IPS-11a (cell line): Measurements from ENCODE around the gene SORBS2.

Experiments
- H3K4me3 ChIP-seq: one replicate; pipeline ENCODE4 v1.5.1; 2013; ENCODE audit warnings: low read depth, low read length, control low read depth

The SORBS2 gene

DNA sequence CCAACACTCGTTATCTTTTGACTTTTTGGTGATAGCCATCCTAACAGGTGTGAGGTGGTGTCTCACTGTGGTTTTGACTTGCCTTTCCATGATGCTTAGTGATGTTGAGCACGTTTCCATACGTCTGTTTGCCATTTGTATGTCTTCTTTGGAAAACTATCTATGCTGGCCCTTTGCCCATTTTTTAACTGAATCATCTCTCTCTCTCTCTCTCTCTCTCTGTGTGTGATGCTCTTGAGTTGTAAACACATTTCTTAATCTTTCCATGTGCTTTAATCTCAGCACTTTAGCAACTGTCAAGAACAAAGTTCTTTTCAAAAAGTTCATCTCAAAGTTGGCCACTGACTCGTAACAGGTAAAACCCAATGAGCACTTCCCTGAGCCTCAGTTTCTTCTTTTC is 10.5 kb downstream of the SORBS2 start:
- H3K4me3 ChIP-seq: no peak overlapping the region

DNA sequence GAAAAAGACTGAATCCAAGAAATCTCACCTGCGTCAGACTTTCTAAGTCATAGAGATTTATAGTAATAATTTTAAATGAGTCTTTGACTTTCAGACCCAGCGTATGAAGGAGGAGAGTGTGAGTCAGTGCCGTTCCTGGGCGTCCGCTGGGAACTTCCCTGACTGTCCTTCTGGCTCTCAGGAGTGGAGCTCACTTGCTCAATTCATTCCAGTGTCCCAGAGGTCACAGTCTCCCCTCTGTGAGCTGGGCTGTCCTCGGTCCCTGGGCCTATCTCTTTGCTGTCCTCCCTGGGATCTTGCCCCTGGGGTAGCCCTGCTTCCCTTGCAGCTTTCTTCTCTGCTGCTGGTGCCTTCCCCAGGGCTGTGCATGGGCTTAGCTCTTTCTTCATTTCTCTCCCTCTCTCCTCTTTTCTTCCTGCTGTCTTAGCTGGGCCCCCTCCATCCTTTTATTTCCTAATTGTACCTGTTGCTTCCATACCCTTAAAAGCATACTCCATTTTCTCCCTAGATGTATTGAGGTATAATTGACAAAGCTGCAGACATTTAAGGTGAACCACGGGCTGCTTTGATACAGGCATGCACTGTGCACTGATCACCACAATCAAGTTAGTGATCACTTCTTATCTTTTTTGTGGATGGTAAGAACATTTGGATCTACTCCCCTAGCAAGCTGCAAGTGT is 11.6 kb downstream of the SORBS2 start:
- H3K4me3 ChIP-seq: no peak overlapping the region

DNA sequence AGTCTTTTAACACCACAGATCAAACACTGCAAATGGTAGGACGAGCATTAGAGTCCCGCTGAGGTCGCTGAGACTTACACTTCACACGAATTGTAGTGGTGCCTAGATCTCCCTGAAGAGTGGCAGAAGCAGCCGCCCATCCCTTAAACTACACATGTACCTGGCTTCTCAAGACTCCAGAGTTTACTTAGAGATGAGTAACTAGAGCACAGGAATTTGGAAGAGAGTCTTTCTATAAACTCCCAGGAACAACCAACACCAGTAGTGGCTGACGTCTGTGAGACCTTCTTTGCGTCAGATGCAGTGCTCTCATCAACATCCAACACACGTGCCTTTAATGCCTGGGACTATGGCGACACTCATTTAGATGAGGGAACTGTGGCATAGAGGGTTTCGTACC is 12.6 kb downstream of the SORBS2 start:
- no peak overlapping the region for H3K4me3 ChIP-seq

DNA sequence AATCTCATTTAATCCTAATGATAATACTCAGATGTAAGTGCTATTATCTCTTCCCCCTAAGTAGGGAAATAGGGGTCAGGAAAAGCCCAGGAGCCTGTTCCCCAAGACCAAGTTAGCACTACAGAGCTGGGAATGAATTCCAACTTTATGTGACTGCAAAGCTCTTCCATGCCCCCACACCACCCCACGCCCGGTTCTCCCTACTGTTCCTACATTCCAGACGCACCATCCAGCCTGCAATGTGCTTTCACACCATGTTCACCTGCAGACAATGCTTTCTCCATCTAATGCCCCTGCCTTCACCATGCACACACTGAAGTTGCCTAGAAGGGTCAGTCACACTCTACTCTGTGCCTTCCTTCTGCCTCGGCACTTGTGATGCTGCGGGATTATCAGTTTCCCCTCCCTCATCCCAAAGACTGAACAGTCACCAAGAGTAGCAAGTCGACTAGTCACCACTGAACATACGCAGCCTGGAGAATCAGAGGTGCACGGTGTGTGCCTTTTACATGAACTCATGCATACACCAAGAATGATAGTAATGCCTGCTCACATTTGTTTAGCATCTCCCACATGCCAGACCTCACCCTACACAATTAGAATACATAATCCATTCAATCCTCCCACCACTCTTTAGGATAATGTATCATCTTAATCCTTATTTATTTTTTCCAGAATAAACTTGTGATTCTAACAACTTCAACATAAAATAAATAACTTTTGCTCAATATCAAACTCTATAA is 14.2 kb downstream of the SORBS2 start:
- no peak overlapping the region for H3K4me3 ChIP-seq

DNA sequence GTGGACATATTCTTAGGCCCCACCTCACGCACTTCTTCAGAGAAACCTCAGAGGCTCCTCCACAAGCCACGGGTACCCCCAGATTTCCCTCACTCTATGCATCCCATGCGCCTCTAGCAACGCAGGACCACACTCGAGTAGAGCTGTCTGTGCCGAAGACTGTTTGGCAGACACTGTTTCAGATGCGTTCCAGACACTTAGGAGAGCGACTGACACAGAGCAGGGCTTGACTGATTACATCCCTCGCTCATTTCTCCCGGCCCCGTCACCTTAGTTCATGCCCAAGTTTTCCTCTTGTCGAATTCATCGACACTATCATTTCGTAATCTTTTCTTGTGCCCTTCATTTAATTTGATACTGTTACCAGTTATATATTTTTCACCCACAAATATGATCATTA is 15.0 kb downstream of the SORBS2 start:
- no peak overlapping the region for H3K4me3 ChIP-seq

DNA sequence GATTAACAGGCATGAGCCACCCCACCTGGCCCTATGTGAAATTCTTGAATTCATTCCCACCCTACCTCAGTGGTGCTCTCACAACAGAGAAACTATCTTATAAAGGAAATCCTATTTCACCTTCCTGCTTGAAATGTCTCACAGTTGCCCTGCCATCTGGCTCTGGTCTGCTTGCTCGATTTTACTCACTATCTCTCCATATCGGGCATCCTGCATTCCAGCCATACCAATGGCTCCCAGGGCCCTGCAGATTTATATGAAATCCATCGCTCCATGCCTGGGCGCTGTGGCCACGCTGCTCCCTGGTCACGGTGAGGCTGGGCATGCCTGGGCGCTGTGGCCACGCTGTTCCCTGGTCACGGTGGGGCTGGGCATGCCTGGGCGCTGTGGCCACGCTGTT is 15.8 kb downstream of the SORBS2 start:
- no peak overlapping the region for H3K4me3 ChIP-seq

DNA sequence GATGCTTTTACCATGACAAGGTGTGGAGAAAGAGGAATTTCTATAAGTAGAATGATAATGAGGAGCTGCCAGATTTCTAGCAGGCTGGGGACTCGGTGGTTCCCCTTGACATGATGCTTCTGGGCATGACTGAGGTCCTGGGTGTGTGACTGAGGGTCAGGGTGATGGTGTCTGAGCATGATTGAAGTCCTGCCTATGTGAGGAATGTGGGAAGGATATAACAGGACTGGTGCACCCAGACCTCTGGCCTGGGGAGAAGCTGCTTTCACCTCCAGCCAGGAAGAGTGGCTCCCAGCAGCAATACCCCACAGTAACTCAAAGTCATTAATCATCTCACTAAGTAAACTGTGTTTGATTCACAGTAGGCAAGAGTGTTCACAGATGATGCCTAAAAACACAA is 17.4 kb downstream of the SORBS2 start:
- no peak overlapping the region for H3K4me3 ChIP-seq

DNA sequence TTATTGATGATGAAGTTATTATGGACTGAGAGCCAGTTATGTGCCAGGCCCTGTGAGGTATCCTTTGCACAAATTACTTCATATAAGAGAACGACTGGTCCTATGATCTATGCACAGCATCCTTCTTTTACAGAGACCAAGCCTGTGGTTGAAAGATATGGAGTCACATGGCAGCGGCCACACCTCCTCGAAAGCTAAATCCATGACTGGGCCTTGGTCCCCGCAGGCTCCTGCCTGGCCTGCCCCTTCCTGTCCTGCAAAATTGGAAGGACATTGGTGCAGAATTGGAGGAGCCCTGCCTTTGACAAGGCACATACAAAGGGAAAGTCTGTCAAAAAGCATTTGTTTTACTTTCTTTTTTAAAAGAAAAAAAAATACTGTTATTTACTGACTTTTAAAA is 18.3 kb downstream of the SORBS2 start:
- H3K4me3 ChIP-seq: no peak overlapping the region

DNA sequence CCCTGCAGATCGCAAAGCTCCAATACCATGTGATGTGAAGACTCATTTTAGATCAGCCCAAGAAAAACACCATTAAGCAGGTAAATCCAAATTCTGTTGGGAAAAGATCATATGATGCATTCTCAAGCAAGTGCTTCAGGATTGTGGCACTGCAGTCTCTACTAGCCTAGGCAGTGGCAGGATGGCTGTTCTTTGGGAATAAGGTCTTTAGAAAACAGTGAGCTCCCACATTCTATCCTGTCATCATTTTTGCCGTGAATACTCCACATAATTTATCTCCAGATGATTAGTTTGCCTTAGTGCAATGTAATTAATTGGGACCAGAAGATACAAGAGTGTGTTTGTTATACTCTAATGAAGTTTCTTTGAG is 18.9 kb downstream of the SORBS2 start:
- H3K4me3 ChIP-seq: no peak overlapping the region

DNA sequence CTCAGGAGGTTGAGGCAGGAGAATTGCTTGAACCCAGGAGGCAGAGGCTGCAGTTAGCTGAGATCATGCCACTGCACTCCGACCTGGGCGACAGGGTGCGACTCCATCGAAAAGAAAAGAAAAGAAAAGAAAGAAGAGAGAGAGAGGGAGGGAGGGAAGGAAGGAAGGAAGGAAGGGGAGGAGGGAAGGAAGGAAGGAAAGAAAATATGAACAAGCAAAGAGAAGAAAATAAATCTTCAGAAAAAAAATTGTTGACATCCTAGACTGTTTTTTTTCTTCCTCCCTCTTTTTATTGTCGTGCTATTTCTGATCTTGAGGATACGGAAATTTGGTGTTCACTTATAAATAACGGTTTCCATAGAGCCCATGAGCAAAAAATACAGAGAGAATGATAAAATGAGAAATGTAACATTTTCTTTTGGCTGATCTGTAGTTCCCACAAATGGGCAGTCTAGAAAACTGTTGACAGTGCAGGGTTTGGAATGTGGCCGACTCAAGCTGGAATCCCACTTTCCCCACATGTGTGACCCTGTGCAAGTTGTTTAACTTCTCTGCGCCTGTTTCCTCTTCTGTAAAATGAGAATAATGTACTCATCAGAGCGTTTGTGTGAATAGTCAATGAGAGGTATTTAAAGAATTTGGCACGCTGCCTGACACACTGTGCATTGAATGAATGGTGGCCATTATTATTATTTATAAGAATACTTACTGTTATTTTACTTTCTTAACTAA is 19.4 kb downstream of the SORBS2 start:
- H3K4me3 ChIP-seq: no peak overlapping the region

DNA sequence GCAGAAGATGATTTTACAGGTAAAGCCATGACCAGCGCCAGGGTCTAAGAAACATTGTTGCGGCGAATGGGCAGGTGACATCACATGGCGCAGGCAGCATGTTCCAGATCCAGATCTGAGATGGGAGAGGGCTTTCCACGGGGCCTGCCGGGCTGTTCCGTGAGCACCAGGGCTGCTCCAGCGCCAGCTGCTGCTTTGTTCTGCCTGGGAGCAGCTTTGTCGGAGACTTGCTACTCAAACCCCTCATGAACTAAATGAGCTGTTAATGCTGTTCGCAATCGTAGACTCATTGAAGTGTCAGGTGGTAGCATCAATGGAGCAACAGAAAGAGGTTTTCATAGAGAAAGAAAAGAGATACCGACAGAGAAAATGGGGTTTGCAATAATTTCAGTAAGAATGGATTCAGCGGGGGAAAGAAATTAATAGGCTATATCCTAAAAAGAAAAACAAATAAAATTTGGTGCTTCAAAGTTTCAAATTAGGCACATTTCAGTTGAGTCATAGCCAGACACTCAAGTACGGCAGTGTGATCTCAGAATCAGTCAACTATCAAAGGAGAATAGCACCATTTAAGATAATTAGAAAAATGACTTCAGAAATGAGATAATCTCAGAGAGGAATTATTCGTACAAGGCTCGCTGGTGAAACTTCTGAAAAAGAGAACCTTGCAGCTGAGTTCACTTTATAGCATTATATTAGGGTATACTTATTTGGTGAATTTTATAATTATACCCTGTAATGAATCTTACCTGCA is 23.9 kb downstream of the SORBS2 start:
- H3K4me3 ChIP-seq: no peak overlapping the region

DNA sequence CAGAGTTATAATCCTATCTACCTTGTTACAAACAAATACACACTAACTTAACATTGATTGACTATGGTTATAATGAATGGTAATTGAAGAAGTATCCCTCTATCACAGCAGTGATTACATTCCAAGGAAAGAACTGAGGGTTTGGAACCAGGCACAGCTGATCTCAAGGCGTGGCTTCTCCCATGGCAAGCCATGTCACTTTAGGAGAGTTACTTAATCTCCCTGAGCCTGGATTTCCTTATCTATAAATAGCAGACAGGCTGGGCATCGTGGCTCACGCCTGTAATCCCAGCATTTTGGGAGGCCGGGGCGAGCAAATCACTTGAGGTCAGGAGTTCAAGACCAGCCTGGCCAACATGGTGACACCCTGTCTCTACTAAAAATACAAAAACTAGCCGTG is 25.6 kb downstream of the SORBS2 start:
- H3K4me3 ChIP-seq: no peak overlapping the region

DNA sequence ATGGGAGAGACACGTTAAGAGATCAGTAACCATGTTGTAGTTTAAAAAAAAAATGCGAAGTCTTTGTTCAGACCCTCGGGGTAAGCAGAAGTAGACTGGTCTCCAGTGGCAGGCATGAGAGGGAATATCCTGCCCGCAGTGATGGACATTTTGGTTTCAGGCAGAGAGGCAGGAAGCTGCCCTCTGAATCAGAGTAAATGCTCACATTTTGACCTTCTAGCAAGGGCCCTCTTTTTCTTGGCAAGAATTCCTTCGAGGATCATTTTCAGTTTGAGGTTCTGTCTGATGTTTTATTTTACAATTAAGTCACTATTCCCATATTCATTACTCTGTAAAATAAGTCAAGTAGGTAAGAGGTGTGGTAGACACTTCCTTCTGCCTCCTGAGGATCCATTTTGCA is 28.4 kb downstream of the SORBS2 start:
- H3K4me3 ChIP-seq: no peak overlapping the region

DNA sequence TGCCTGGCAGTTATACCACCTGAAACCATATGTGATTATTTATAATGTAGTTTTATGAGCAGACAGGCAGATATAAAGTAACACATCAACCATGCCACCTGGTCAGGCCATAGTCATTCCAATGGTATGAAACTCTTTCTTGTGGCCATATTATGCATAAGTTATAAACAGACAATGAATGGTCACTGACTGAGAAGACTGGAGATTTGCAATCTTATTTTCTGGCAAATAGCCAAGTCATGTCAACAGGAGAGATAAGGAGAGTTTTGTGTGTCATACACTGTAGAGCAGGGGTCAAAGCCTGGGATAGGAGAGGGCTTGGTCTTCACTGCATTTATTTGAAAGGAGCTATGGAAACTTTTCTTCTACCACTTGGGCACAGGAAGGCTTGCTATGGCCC is 29.5 kb downstream of the SORBS2 start:
- H3K4me3 ChIP-seq: no peak overlapping the region

DNA sequence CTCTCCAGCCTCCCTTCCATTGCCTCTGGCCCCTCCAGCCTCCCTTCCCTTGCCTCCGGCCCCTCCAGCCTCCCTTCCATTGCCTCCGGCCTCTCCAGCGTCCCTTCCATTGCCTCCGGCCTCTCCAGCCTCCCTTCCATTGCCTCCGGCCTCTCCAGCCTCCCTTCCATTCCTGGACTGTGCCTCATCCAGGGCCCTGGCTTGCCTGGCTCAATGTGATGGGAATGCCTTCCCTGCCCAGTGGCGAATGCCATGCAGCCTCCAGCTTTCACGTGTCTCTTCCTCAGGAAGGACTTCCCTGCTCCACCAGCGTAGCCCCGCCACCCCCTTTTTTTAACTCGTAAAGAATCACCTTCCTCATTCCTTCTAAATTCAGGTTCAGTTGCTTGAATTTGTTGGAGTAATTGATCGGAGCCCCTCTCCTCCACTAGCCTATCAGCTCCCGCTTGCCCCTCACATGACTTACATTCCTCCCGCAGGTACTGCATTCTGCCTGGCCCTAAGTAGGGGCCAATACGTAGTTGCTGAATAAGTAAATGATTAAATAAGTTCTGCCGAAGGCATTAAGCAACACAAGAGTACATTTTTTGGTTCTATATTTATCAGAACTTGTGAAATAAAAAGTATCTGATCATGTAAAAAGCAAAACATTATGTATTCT is 30.3 kb downstream of the SORBS2 start:
- H3K4me3 ChIP-seq: no peak overlapping the region

DNA sequence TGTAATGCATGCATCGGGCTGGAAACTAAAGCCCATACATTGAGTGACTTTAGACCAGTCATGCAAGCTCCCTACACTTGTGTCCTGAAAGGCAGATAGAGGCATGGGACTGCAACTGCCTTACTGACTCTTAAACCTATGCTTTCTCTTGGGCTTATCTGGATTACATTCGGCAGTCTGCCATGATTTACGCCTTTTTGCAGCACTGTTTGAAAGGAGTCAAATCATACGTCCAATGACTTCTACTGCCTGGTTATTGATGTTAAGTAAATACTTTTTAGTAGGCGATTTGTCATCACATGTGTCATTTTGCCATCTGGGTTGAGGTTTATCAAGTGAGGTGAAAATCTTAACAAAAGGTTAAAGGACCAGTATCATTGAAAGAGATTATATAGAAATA is 31.5 kb downstream of the SORBS2 start:
- H3K4me3 ChIP-seq: no peak overlapping the region

DNA sequence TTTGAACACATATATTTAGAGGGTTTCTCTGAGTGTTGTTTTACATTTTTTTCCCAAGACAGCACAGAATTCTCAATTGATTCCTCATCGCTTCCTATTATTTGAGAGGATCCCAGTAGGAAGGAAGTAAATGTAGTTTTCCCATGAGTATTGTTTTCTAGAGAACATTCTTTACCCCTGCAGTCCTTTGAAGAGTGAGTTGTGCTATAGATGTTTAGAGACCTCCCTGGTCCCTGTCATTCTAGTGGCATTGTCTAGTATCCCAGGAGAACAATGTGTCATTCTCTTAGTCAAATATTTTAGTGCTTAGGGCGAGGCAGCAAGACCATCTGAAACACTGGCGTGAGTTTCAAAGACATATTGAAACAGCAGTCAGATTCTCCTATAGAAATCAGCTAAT is 32.5 kb downstream of the SORBS2 start:
- H3K4me3 ChIP-seq: no peak overlapping the region

DNA sequence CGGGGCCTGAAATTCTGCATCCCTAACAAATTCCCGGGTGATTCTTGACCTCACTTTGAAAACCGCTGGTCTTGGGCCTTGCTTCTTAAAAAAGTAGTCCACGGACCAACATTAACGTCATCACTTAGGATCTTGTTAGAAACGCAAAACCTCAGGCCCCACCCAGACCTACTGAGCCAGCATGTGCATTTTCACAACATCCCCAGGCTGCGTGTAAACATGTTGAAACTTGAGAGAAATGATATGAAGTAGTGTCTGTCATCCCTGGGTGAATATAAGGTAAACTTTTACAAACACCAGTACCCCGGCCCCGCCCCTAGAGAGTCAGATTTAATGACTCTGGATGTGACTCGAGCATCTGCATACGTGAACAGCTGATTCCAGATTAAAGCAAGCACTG is 33.7 kb downstream of the SORBS2 start:
- H3K4me3 ChIP-seq: no peak overlapping the region

DNA sequence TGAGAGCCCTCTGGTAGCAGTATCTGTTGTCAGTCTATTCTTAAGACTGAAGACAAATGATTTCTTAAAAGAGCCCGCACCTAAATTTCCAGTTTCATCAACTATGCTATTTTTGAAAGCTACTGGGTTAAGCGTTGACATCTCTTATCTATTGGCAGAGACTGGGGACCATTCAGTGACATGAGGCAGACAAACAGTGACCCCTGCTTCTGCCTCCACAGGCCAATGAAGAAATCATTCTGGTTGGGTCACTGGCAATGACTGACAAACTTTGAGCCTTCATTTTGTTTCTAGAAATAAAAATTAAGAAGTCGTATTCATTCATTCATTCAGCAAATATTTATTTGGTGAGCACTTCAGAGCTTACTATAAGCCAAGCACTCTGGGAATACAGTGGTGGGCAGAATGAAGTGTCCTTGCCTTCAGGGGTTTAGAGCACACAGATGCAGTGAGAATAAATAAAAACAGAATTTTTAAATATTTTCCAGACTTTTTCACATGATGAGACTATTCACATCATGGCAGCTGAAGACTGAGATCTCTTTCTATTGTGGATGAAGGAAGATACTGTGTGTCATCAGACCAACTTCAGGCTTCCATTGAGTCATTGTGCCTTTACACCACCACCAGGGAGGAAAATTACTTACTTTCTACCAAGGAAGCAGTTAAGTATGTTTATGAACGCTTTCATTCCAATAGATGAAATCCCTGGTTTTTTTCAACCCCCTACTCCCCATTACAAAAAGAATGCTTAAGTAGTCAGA is 36.0 kb downstream of the SORBS2 start:
- H3K4me3 ChIP-seq: no peak overlapping the region
